Smooth muscle cell of trachea (primary cell): Measurements from ENCODE around the gene GCK. TPM values are rescaled to one million over a fixed set of nuclear protein-coding genes. Genes with fewer than 3 reads are reported as not detected.

Experiments used
- total RNA-seq: library from RNA; depleted of rRNA; stranded (reverse); fragments of >200 nt; gene quantifications from 2 replicates; pipeline ENCODE4 v1.2.1, GENCODE V29; 2014

The GCK gene
- 1.5 and 2.2 TPM in 2 replicates for total RNA-seq

DNA sequence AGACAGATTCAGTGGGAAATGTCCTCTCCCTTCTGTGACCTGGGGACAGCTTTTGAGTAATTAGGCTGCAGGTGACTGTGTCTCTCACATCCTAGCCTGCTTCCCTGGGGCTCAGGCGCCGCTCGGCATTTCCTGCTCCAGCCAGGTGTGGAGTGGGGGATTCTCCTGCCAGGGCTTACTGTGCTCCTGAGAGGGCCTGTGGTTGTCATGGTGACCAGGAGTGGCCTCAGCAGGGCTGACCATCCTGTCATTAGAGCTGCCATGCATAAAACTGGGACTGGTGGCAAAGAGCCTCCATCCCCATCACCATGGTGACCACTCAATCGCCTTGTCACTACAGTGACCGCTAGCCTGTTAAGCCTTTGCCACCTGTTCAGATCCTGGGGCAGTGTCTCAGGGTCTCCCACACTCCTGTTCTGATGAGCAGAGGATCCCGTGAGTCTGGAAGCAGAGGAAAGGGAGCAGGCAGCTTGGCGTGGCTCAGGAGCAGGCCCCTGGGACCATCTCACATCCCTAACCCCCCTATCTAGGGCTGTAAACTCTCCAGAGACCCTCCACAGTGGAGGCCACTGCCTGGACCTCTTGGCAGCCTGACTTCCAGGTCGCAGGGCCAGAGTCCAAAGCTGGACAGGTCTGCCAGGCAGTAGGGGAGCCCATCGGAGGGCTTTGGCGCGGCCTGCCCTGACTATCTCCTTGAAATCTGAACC, at the start of gene GCK:
GCK (minus strand) TSS at position 154 of the 707 bp plus-strand sequence. CDS start 486 bp downstream, outside the sequence.

DNA sequence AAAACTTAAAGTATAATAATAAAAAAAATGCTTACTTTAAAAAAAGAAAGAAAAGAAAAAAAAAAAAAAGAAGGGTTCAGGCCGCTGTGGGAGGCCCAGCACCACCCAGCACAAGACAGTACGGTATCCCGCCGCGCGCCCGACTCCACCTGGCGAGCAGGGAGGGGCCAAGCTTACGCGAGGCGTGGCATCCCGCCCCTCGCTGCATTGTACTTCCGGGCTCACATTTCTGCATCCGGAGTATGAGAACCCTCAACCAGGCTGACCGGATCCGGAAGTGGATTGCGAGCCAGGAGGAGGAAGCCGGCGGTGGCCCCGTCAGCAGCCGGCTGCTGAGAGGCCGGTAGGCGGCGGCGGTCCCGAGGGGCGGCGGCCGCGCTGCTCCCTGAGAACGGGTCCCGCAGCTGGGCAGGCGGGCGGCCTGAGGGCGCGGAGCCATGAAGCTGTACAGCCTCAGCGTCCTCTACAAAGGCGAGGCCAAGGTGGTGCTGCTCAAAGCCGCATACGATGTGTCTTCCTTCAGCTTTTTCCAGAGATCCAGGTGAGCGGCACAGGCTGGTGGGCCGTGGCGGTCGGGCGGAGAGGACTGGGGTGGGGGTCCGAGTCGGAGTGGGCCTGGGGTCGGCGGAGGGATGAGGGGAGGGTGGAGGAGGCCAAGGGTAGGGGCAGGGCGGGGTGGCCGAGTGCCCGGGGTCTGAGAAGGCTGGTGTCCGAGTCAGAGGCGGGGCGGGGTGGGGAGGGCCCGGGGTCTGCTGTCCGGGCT, 11.6 kb upstream of the GCK start, which contains the start of gene YKT6:
YKT6 (plus strand) TSS at position 280 of the 763 bp plus-strand sequence; CDS start at position 438, 158 bp downstream.

DNA sequence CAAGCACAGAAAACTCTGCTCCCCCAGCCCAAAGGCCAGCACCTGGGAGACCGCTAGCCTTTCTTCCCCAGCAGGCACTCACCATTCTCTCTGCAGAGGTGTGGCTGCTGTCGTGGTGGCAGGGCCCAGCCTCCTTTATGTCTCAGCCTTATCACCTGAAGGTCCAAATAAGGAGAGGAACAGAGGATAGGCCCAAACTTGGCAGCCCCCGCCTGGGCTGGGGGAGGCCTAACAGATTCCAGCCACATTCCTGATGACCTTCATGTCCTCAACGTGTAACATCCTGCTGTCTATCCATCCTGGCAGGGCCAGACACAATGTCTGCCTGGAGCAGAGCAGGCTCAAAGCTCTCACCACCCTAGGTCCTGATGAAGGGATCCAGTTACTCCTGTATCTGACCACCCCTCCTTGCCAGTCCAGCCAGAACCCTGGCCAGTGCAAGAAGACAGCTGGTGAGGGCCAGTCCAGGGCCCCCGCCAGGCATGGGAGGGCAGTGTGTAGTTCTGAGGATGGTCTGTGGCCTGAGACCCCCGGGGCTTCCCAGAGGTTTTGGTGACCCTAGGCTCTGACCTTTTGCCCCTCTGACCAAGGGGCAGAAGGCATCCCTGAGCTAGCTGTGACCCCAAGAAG, 47.9 kb downstream of the GCK start, which contains the start of gene MYL7:
MYL7 (minus strand) TSS at position 112 of the 630 bp plus-strand sequence; CDS start at position 85, 27 bp downstream.

DNA sequence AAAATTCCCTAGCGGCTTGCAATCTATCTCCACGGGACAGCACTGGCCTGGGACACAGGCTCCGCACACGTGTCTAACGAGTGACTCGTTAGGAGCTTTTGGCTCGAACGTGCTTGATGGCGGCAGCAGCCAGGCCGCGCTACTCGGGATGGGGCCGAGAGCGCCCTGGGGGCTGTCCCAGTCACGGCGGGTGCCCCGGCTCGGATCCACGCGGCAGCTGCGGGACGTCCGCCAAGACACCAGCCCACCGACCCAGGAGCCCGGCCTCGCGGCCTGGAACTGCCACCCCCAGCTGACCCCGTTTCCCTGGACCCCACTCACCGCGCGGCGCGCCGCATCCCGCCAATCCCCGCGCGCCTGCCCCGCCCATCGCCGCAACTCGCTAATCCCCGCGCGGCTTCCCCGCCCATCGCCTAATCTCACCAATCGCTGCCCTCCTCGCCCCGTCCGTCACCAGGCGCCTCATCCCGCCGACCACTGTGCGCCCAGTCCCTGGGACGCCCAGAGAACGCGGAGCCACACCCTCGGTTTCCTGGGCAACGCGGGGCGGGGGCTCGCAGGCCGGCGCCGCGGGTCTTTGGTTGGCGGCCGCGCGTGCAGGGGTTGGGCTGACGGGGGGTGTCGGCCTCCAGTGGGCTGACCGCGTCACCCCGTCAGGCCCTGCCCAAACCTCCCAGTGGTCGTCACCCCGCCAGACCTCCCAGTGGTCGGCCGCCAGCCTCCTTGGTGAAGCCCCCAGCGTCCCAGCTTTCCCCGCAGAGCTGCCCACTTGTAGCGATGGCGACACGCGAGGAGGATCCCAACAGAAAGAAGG, 65.8 kb downstream of the GCK start, which contains the start of gene POLD2:
POLD2 (minus strand) TSS at position 359 of the 814 bp plus-strand sequence. CDS start 1,495 bp downstream, outside the sequence.

DNA sequence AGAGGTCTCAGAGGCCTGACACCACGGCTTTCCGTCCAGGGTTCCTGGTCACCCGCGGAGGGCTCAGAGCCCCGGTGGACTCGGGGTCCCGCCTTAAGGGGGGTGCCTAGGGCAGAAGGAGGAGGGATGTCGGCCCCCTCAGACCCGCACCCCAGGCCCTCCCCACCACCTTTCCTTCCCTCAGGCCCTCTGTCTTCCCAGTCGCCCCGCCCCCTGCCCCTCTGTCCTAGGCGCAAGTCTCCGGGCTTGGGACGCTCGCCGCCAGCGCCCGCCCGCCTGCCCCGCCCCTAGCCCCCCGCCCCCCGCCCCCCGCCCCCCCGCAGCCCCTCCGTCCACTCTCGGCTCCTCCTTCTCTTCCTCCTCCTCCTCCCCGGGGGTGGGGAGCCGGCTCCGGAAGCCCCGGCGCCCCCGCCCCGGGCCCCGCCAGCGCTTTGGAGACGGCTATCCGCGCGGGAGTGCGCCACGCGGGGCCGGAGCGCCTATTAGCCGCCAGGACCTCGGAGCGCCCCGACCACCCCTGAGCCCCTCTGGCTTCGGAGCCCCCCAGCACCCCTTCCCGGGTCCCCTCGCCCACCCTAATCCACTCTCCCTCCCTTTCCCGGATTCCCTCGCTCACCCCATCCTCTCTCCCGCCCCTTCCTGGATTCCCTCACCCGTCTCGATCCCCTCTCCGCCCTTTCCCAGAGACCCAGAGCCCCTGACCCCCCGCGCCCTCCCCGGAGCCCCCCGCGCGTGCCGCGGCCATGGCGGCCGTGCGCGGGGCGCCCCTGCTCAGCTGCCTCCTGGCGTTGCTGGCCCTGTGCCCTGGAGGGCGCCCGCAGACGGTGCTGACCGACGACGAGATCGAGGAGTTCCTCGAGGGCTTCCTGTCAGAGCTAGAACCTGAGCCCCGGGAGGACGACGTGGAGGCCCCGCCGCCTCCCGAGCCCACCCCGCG, 85.0 kb downstream of the GCK start, which contains the start of gene AEBP1:
AEBP1 (plus strand) TSS at position 423 of the 937 bp plus-strand sequence; CDS start at position 744, 321 bp downstream.

Other genes starting within 250 kb of the GCK start
- gene SPDYE1, start 191.5 kb downstream of the GCK start, total RNA-seq = not detected in 2 replicates
- gene DBNL, start 144.7 kb downstream of the GCK start, total RNA-seq = 138 and 176 TPM in 2 replicates
- gene PGAM2, start 123.9 kb downstream of the GCK start, total RNA-seq = 0.17 and 0.29 TPM in 2 replicates
- 17.0 and 19.5 TPM in 2 replicates for gene POLM, start 106.9 kb downstream of the GCK start, total RNA-seq
- gene AEBP1, start 85.1 kb downstream of the GCK start, total RNA-seq = 132 and 145 TPM in 2 replicates
- gene POLD2, start 65.9 kb downstream of the GCK start, total RNA-seq = 95.4 and 124 TPM in 2 replicates
- gene MYL7, start 48.1 kb downstream of the GCK start, total RNA-seq = not detected in 2 replicates
- gene YKT6, start 11.5 kb upstream of the GCK start, total RNA-seq = 88.7 and 93.5 TPM in 2 replicates
- 0.15 and 0.33 TPM in 2 replicates for gene CAMK2B, start 136.2 kb upstream of the GCK start, total RNA-seq